Measurements from ENCODE around the gene SLC49A3.

- TF ChIP-seq CTCF (conservative IDR thresholded peaks at IDR 0.05 in 1 of 2, IDR thresholded peaks at IDR 0.05 in 1 of 2; ENCODE audit: low read depth in 1 of 2, low read length in 2 of 2) (no peak), EZH2 (IDR thresholded peaks at IDR 0.05; ENCODE audit: low read length, missing control alignments) (no peak)
These were observed 4.2 kb downstream of the SLC49A3 start for GRCh38 chr4:684623-685327.
